PFSK-1 (cell line): ENCODE measurements around the gene CACNA1A.

Experiments
- POLR2AphosphoS5 ChIP-seq: IDR thresholded peaks from 2 replicates; pipeline ENCODE4 v1.6.1; 2012; ENCODE audit warnings: low read depth, mild to moderate bottlenecking, control low read depth, low read length, moderate library complexity
- TF ChIP-seq, protein P1 (sequence below), 2 experiments: IDR thresholded peaks; 2 replicates each; pipeline versions ENCODE4 v1.6.1 to v1.8.0; 2011 to 2012; ENCODE audit warnings: low read depth in 2 of 2, low read length in 2 of 2, control low read depth in 1 of 2, inconsistent platforms in 1 of 2, mild to moderate bottlenecking in 1 of 2, moderate library complexity in 1 of 2; ENCODE audit not compliant: insufficient read depth in 1 of 2

DNA sequence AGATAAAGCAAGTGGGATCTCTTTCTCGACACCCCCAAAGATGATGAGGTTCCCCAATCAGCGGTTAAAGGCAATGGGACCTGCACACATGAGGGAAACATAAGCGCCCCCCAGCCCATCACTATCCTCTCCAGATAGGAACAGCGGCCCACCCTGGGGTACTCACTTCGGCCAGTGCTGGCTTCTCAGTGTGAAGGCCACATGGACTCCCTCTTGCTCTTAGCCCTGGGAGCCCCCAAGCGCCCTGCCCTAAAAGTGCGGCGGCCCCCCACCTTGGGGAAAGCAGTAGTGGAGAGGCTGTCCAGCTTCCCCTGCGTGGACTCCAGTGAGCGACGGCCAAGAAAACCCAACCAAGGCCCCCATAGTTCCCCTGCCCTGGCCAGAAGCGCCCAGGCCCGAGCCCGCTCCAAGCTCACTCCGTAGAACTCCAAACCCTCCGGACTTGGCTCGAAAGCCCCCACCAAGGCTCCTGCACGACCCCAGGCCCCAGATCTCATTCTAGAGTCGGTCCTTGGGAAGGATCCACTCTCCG, 1.0 kb downstream of the CACNA1A start:
- TF ChIP-seq POLR2AphosphoS5: no peak
- TF ChIP-seq, protein P1, sequence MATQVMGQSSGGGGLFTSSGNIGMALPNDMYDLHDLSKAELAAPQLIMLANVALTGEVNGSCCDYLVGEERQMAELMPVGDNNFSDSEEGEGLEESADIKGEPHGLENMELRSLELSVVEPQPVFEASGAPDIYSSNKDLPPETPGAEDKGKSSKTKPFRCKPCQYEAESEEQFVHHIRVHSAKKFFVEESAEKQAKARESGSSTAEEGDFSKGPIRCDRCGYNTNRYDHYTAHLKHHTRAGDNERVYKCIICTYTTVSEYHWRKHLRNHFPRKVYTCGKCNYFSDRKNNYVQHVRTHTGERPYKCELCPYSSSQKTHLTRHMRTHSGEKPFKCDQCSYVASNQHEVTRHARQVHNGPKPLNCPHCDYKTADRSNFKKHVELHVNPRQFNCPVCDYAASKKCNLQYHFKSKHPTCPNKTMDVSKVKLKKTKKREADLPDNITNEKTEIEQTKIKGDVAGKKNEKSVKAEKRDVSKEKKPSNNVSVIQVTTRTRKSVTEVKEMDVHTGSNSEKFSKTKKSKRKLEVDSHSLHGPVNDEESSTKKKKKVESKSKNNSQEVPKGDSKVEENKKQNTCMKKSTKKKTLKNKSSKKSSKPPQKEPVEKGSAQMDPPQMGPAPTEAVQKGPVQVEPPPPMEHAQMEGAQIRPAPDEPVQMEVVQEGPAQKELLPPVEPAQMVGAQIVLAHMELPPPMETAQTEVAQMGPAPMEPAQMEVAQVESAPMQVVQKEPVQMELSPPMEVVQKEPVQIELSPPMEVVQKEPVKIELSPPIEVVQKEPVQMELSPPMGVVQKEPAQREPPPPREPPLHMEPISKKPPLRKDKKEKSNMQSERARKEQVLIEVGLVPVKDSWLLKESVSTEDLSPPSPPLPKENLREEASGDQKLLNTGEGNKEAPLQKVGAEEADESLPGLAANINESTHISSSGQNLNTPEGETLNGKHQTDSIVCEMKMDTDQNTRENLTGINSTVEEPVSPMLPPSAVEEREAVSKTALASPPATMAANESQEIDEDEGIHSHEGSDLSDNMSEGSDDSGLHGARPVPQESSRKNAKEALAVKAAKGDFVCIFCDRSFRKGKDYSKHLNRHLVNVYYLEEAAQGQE (IDR thresholded peaks at IDR 0.05; ENCODE audit: insufficient read depth in 1 of 2, low read depth in 2 of 2, low read length in 2 of 2): no peak
